ENCODE data around the gene DNAH14. TPM values are rescaled to one million over a fixed set of nuclear protein-coding genes. Genes with fewer than 3 reads are reported as not detected.

Gene DNAH14
- total RNA-seq, 4 donors from 2014 or later = 4.1 to 84.0 (median 11.4) TPM

- TF ChIP-seq CTCF (IDR thresholded peaks at IDR 0.05) = no peak
- no peak for TF ChIP-seq EP300 (IDR thresholded peaks at IDR 0.05; ENCODE audit: low read depth)
- no peak for TF ChIP-seq POLR2A (IDR thresholded peaks at IDR 0.05)
- no peak for TF ChIP-seq POLR2AphosphoS5 (IDR thresholded peaks at IDR 0.05)
- in situ Hi-C loops (cut with MboI; ENCODE audit: low pct_ligation_motif_present in 1 of 4, low pct_unique_long_range_greater_than_20kb in 1 of 4, low sequenced_read_pairs in 3 of 4) = no loop called here
- 77% methylated on average over 5 of the region's 5 CpGs; no CpG with 5 or more reads in 1 of the 2 donors for WGBS, 2 donors (ENCODE audit: low coverage in 1 of 2)
- no peak for DNase-seq
- intact Hi-C loops (cut with DNase I; ENCODE audit: low total_unique reads) = no loop called here
- H3K4me3 ChIP-seq = no peak overlapping the region
- H3K27ac ChIP-seq = no peak overlapping the region
- no peaks in the 10 kb centered on the region for H3K4me1 ChIP-seq
- no peaks in the 10 kb centered on the region for H3K27me3 ChIP-seq
- H3K9me3 ChIP-seq = peaks cover 0 to 5% of the 10 kb centered on the region in 2 donors
- H3K36me3 ChIP-seq = no peaks in the 10 kb centered on the region
These were observed 33.2 kb upstream of the DNAH14 start for GRCh38 chr1:224896130-224896781.

GRCh38 chr1:224897529-224898327 is 31.7 kb upstream of the DNAH14 start:
- intact Hi-C loops (cut with DNase I; ENCODE audit: low total_unique reads) = no loop called here
- Histone ChIP-seq H3K4me3 (no peak overlapping the region), H3K27me3 (no peaks in the 10 kb centered on the region), H3K4me1 (no peaks in the 10 kb centered on the region), H3K9me3 (peaks cover 0 to 5% of the 10 kb centered on the region in 2 donors), H3K27ac (no peak overlapping the region), H3K36me3 (no peaks in the 10 kb centered on the region)
- DNase-seq = no peak
- whole genome bisulfite sequencing, 2 donors (ENCODE audit: low coverage in 1 of 2) = 60 to 96% methylated on average over 1 of the region's 1 CpG
- in situ Hi-C loops (cut with MboI; ENCODE audit: low pct_ligation_motif_present in 1 of 4, low pct_unique_long_range_greater_than_20kb in 1 of 4, low sequenced_read_pairs in 3 of 4) = no loop called here
- no peak for TF ChIP-seq POLR2AphosphoS5 (IDR thresholded peaks at IDR 0.05)
- TF ChIP-seq CTCF (IDR thresholded peaks at IDR 0.05) = no peak
- TF ChIP-seq EP300 (IDR thresholded peaks at IDR 0.05; ENCODE audit: low read depth) = no peak
- no peak for TF ChIP-seq POLR2A (IDR thresholded peaks at IDR 0.05)

GRCh38 chr1:224898937-224899336 is 30.5 kb upstream of the DNAH14 start:
- intact Hi-C loops (cut with DNase I; ENCODE audit: low total_unique reads) = no loop called here
- 84 to 96% methylated on average over 3 of the region's 3 CpGs for WGBS, 2 donors (ENCODE audit: low coverage in 1 of 2)
- peaks cover 0 to 5% of the 10 kb centered on the region in 2 donors for H3K9me3 ChIP-seq
- H3K27ac ChIP-seq = no peak overlapping the region
- no peaks in the 10 kb centered on the region for H3K27me3 ChIP-seq
- H3K36me3 ChIP-seq = no peaks in the 10 kb centered on the region
- no peaks in the 10 kb centered on the region for H3K4me1 ChIP-seq
- DNase-seq = no peak
- in situ Hi-C loops (cut with MboI; ENCODE audit: low pct_ligation_motif_present in 1 of 4, low pct_unique_long_range_greater_than_20kb in 1 of 4, low sequenced_read_pairs in 3 of 4) = no loop called here
- TF ChIP-seq POLR2AphosphoS5 (IDR thresholded peaks at IDR 0.05) (no peak), POLR2A (IDR thresholded peaks at IDR 0.05) (no peak), CTCF (IDR thresholded peaks at IDR 0.05) (no peak), EP300 (IDR thresholded peaks at IDR 0.05; ENCODE audit: low read depth) (no peak)
- H3K4me3 ChIP-seq = no peak overlapping the region

GRCh38 chr1:224900062-224900630 is 29.3 kb upstream of the DNAH14 start:
- H3K4me3 ChIP-seq = no peak overlapping the region
- 75 to 88% methylated on average over 3 of the region's 3 CpGs for WGBS, 2 donors (ENCODE audit: low coverage in 1 of 2)
- H3K27me3 ChIP-seq = no peaks in the 10 kb centered on the region
- no peak for TF ChIP-seq CTCF (IDR thresholded peaks at IDR 0.05)
- no peak for TF ChIP-seq POLR2AphosphoS5 (IDR thresholded peaks at IDR 0.05)
- TF ChIP-seq EP300 (IDR thresholded peaks at IDR 0.05; ENCODE audit: low read depth) = no peak
- TF ChIP-seq POLR2A (IDR thresholded peaks at IDR 0.05) = no peak
- in situ Hi-C loops (cut with MboI; ENCODE audit: low pct_ligation_motif_present in 1 of 4, low pct_unique_long_range_greater_than_20kb in 1 of 4, low sequenced_read_pairs in 3 of 4) = no loop called here
- H3K9me3 ChIP-seq = peaks cover 0 to 5% of the 10 kb centered on the region in 2 donors
- intact Hi-C loops (cut with DNase I; ENCODE audit: low total_unique reads) = no loop called here
- no peaks in the 10 kb centered on the region for H3K4me1 ChIP-seq
- H3K27ac ChIP-seq = no peak overlapping the region
- H3K36me3 ChIP-seq = no peaks in the 10 kb centered on the region
- no peak for DNase-seq
